ENCODE measurements around the gene SPARCL1. TPM values are rescaled to one million over a fixed set of nuclear protein-coding genes. Genes with fewer than 3 reads are reported as not detected.

The SPARCL1 gene
- polyA plus RNA-seq, 1 of the 3 experiments (the other 2 are of a cell fraction): not detected

- no peaks in the 10 kb centered on the region for H3K79me2 ChIP-seq (ENCODE audit: insufficient read depth)
- H3K4me3 ChIP-seq (ENCODE audit: low read depth in 2 of 2, low read length in 1 of 2): no peak overlapping the region
- no peak overlapping the region for H2AFZ ChIP-seq (ENCODE audit: low read depth)
- H4K20me1 ChIP-seq (ENCODE audit: insufficient read depth): no peaks in the 10 kb centered on the region
- no peaks in the 10 kb centered on the region for H3K9me2 ChIP-seq
- no peaks in the 10 kb centered on the region for H3K4me1 ChIP-seq (ENCODE audit: control insufficient read depth in 1 of 2, insufficient read depth in 2 of 2, low read depth in 1 of 2, low read length in 1 of 2)
- H3K9me3 ChIP-seq: no peaks in the 10 kb centered on the region
- no peak overlapping the region for H3K4me2 ChIP-seq
- peaks cover 5% of the 10 kb centered on the region for H3F3A ChIP-seq (replicated peaks; ENCODE audit: insufficient read depth)
- DNase-seq: no peak
- no peak for TF ChIP-seq RXRA (IDR thresholded peaks at IDR 0.05; ENCODE audit: borderline replicate concordance, low read depth)
- TF ChIP-seq, protein P1, sequence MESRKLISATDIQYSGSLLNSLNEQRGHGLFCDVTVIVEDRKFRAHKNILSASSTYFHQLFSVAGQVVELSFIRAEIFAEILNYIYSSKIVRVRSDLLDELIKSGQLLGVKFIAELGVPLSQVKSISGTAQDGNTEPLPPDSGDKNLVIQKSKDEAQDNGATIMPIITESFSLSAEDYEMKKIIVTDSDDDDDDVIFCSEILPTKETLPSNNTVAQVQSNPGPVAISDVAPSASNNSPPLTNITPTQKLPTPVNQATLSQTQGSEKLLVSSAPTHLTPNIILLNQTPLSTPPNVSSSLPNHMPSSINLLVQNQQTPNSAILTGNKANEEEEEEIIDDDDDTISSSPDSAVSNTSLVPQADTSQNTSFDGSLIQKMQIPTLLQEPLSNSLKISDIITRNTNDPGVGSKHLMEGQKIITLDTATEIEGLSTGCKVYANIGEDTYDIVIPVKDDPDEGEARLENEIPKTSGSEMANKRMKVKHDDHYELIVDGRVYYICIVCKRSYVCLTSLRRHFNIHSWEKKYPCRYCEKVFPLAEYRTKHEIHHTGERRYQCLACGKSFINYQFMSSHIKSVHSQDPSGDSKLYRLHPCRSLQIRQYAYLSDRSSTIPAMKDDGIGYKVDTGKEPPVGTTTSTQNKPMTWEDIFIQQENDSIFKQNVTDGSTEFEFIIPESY (IDR thresholded peaks at IDR 0.05; ENCODE audit: borderline replicate concordance, low read depth): no peak
- TF ChIP-seq CHD2 (IDR thresholded peaks at IDR 0.05; ENCODE audit: low read length, partially characterized antibody): no peak
- no peak for TF ChIP-seq TAF1 (IDR thresholded peaks at IDR 0.05; ENCODE audit: borderline replicate concordance, low read depth, low read length)
- TF ChIP-seq JUND (IDR thresholded peaks at IDR 0.05): no peak
- TF ChIP-seq SMC3 (IDR thresholded peaks at IDR 0.05; ENCODE audit: low read depth, low read length): no peak
- TF ChIP-seq RCOR1 (IDR thresholded peaks at IDR 0.05; ENCODE audit: low read length): no peak
- no peak for TF ChIP-seq TEAD4 (IDR thresholded peaks at IDR 0.05; ENCODE audit: borderline replicate concordance, insufficient read depth)
- no peak for TF ChIP-seq NFIC (IDR thresholded peaks at IDR 0.05; ENCODE audit: borderline replicate concordance)
- no peak for TF ChIP-seq RFX5 (IDR thresholded peaks at IDR 0.05; ENCODE audit: low read length)
- TF ChIP-seq FOSL2 (IDR thresholded peaks at IDR 0.05; ENCODE audit: borderline replicate concordance, low read depth): no peak
- TF ChIP-seq, protein P2, sequence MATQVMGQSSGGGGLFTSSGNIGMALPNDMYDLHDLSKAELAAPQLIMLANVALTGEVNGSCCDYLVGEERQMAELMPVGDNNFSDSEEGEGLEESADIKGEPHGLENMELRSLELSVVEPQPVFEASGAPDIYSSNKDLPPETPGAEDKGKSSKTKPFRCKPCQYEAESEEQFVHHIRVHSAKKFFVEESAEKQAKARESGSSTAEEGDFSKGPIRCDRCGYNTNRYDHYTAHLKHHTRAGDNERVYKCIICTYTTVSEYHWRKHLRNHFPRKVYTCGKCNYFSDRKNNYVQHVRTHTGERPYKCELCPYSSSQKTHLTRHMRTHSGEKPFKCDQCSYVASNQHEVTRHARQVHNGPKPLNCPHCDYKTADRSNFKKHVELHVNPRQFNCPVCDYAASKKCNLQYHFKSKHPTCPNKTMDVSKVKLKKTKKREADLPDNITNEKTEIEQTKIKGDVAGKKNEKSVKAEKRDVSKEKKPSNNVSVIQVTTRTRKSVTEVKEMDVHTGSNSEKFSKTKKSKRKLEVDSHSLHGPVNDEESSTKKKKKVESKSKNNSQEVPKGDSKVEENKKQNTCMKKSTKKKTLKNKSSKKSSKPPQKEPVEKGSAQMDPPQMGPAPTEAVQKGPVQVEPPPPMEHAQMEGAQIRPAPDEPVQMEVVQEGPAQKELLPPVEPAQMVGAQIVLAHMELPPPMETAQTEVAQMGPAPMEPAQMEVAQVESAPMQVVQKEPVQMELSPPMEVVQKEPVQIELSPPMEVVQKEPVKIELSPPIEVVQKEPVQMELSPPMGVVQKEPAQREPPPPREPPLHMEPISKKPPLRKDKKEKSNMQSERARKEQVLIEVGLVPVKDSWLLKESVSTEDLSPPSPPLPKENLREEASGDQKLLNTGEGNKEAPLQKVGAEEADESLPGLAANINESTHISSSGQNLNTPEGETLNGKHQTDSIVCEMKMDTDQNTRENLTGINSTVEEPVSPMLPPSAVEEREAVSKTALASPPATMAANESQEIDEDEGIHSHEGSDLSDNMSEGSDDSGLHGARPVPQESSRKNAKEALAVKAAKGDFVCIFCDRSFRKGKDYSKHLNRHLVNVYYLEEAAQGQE (IDR thresholded peaks at IDR 0.05; ENCODE audit: low read depth, low read length): no peak
- ChIA-PET CTCF (interaction anchor here (0.9 to 2.0 kb wide), 3 partner anchors 45 to 443 kb away, joined by 3 to 6 read pairs (median 3); no protein-coding TSS in a partner anchor), POLR2A (no interaction called here)
- no peak overlapping the region for H3K27ac ChIP-seq (ENCODE audit: low read depth in 2 of 2, low read length in 1 of 2)
- 79% methylated on average over 6 of the region's 6 CpGs for WGBS (ENCODE audit: low lambda C conversion rate)
- H3K36me3 ChIP-seq (replicated peaks in 1 of 2; ENCODE audit: control insufficient read depth in 1 of 2, insufficient read depth in 2 of 2, low read length in 1 of 2): no peaks in the 10 kb centered on the region
- no peaks in the 10 kb centered on the region for H3K27me3 ChIP-seq (ENCODE audit: insufficient read depth)
- no peak overlapping the region for H3K9ac ChIP-seq
Observed at GRCh38 chr4:87541956-87542709, 13.0 kb upstream of the SPARCL1 start.
